Astrocyte (in vitro differentiated cells and primary cell): ENCODE data around the gene PLPPR1.

ENCODE experiments used
- EZH2 ChIP-seq: IDR thresholded peaks from 2 replicates; pipeline ENCODE4 v1.6.1; 2012; ENCODE audit warnings: mild to moderate bottlenecking, low read length, inconsistent platforms; ENCODE audit not compliant: insufficient read depth
- TF ChIP-seq, protein P1 (sequence below): IDR thresholded peaks from 2 replicates; pipeline ENCODE4 v1.5.1; 2011; ENCODE audit warnings: low read depth, mild to moderate bottlenecking, inconsistent platforms, low read length, moderate library complexity; ENCODE audit not compliant: insufficient read depth

DNA sequence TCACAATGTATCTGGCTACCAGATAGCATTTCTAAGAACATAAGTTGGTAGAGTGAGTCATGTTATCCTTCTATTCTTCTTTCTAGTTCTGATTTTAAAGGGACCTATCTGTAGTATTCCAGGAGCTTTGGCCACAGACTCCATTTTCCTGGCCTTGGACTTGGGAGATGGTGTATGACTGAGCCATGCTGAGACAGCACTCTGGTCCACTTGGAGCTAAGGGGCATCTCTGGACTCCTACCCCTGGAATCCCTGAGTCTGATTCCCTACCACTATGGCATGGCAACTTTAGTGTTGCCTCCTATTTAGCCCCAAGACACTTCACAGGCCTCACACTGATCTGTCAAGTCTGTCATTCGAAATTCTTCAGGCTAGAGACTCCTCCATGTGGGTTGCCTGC lies 297.5 kb downstream of the PLPPR1 start:
- TF ChIP-seq, protein P1, sequence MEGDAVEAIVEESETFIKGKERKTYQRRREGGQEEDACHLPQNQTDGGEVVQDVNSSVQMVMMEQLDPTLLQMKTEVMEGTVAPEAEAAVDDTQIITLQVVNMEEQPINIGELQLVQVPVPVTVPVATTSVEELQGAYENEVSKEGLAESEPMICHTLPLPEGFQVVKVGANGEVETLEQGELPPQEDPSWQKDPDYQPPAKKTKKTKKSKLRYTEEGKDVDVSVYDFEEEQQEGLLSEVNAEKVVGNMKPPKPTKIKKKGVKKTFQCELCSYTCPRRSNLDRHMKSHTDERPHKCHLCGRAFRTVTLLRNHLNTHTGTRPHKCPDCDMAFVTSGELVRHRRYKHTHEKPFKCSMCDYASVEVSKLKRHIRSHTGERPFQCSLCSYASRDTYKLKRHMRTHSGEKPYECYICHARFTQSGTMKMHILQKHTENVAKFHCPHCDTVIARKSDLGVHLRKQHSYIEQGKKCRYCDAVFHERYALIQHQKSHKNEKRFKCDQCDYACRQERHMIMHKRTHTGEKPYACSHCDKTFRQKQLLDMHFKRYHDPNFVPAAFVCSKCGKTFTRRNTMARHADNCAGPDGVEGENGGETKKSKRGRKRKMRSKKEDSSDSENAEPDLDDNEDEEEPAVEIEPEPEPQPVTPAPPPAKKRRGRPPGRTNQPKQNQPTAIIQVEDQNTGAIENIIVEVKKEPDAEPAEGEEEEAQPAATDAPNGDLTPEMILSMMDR, result no peak
- no peak for TF ChIP-seq EZH2
